HCT116 (cell line): ENCODE data around the gene VMAC.

Experiments
- EGR1 ChIP-seq: IDR thresholded peaks from 2 replicates; pipeline ENCODE4 v1.6.1; 2012; ENCODE audit warnings: low read depth
- ELF1 ChIP-seq: IDR thresholded peaks from 2 replicates; pipeline ENCODE4 v1.6.1; 2012; ENCODE audit warnings: low read depth, borderline replicate concordance
- JUND ChIP-seq: IDR thresholded peaks from 2 replicates; pipeline ENCODE4 v1.6.1; 2012
- POLR2A ChIP-seq: IDR thresholded peaks from 2 replicates; pipeline ENCODE4 v1.7.0; 2011; ENCODE audit warnings: borderline replicate concordance; ENCODE audit not compliant: insufficient read depth, insufficient read length; ENCODE audit errors: extremely low read depth
- POLR2AphosphoS5 ChIP-seq: IDR thresholded peaks from 2 replicates; pipeline ENCODE4 v1.6.1; 2011; ENCODE audit warnings: mild to moderate bottlenecking, low read depth, low read length, moderate library complexity
- REST ChIP-seq: IDR thresholded peaks from 2 replicates; pipeline ENCODE4 v1.6.1; 2012; ENCODE audit warnings: low read depth
- SIN3A ChIP-seq: IDR thresholded peaks from 2 replicates; pipeline ENCODE4 v1.6.1; 2012; ENCODE audit warnings: low read depth
- TCF7L2 ChIP-seq: IDR thresholded peaks from 2 replicates; pipeline ENCODE4 v1.7.0; 2011; ENCODE audit warnings: borderline replicate concordance, inconsistent platforms; ENCODE audit not compliant: insufficient read depth, insufficient read length; ENCODE audit errors: extremely low read depth
- TF ChIP-seq, protein P1 (sequence below), 3 experiments: fragments of 200-600 bp in 1 of 3; sonication (generic) in 1 of 3; IDR thresholded peaks in 2 of 3; conservative IDR thresholded peaks in 1 of 3; 2 replicates each; pipeline ENCODE4 v1.5.1; 2012 to 2017; ENCODE audit warnings: low read depth in 2 of 3, low read length in 2 of 3, antibody characterized with exemption in 1 of 3, borderline replicate concordance in 1 of 3, control low read depth in 1 of 3, mild to moderate bottlenecking in 1 of 3, mixed read lengths in 1 of 3, mixed run types in 1 of 3, moderate library complexity in 1 of 3; ENCODE audit not compliant: insufficient read depth in 1 of 3
- TF ChIP-seq, protein P2 (sequence below): IDR thresholded peaks from 2 replicates; pipeline ENCODE4 v1.6.1; 2012

- no peak for TF ChIP-seq TCF7L2
- no peak for TF ChIP-seq ELF1
- TF ChIP-seq, protein P1, sequence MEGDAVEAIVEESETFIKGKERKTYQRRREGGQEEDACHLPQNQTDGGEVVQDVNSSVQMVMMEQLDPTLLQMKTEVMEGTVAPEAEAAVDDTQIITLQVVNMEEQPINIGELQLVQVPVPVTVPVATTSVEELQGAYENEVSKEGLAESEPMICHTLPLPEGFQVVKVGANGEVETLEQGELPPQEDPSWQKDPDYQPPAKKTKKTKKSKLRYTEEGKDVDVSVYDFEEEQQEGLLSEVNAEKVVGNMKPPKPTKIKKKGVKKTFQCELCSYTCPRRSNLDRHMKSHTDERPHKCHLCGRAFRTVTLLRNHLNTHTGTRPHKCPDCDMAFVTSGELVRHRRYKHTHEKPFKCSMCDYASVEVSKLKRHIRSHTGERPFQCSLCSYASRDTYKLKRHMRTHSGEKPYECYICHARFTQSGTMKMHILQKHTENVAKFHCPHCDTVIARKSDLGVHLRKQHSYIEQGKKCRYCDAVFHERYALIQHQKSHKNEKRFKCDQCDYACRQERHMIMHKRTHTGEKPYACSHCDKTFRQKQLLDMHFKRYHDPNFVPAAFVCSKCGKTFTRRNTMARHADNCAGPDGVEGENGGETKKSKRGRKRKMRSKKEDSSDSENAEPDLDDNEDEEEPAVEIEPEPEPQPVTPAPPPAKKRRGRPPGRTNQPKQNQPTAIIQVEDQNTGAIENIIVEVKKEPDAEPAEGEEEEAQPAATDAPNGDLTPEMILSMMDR (IDR thresholded peaks at IDR 0.05 in 2 of 3, conservative IDR thresholded peaks at IDR 0.05 in 1 of 3; ENCODE audit: borderline replicate concordance in 1 of 3, insufficient read depth in 1 of 3, low read depth in 2 of 3, low read length in 2 of 3), result no peak
- TF ChIP-seq SIN3A, result no peak
- TF ChIP-seq REST, result no peak
- TF ChIP-seq, protein P2, sequence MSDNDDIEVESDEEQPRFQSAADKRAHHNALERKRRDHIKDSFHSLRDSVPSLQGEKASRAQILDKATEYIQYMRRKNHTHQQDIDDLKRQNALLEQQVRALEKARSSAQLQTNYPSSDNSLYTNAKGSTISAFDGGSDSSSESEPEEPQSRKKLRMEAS, result no peak
- no peak for TF ChIP-seq POLR2A
- no peak for TF ChIP-seq JUND
- no peak for TF ChIP-seq POLR2AphosphoS5
- TF ChIP-seq EGR1, result no peak
Measured at GRCh38 chr19:5956323-5956722, 51.7 kb downstream of the VMAC start.
